ENCODE measurements around the gene JCHAIN.
A peak's percentile ranks its signal among the peaks of the same experiment; 100 is the strongest.
"Not testable (repeated sequence)": the region's sequence is repeated elsewhere in the genome, so short reads cannot be mapped to it uniquely, and the experiment has no call there.

The JCHAIN gene

GRCh38 chr4:70666369-70666768 is at the start of gene JCHAIN:
JCHAIN (minus strand) TSS chr4:70666508; CDS start chr4:70666490, 18 bp downstream.
- DNase-seq, result peak; percentile 24

- DNase-seq, result no peak
These were observed 48.8 kb upstream of the JCHAIN start for GRCh38 chr4:70715097-70715496.

GRCh38 chr4:70714079-70714887 is 48.0 kb upstream of the JCHAIN start:
- no peak for DNase-seq

GRCh38 chr4:70713453-70714078 is 47.3 kb upstream of the JCHAIN start:
- no peak for DNase-seq

- no peak for DNase-seq
These were observed 46.5 kb upstream of the JCHAIN start for GRCh38 chr4:70712604-70713452.

GRCh38 chr4:70712150-70712549 is 45.8 kb upstream of the JCHAIN start:
- no peak for DNase-seq

- no peak for DNase-seq
These were observed 45.3 kb upstream of the JCHAIN start for GRCh38 chr4:70711599-70711998.

- no peak for DNase-seq
These were observed 43.4 kb upstream of the JCHAIN start for GRCh38 chr4:70709611-70710205.

- no peak for DNase-seq
These were observed 40.2 kb upstream of the JCHAIN start for GRCh38 chr4:70706516-70706915.

- DNase-seq, result no peak
These were observed 39.7 kb upstream of the JCHAIN start for GRCh38 chr4:70706044-70706461.

GRCh38 chr4:70705183-70706043 is 39.1 kb upstream of the JCHAIN start:
- DNase-seq, result peak; percentile 46

- no peak for DNase-seq
These were observed 38.5 kb upstream of the JCHAIN start for GRCh38 chr4:70704931-70705182.

- DNase-seq, result peak; percentile 42
These were observed 38.1 kb upstream of the JCHAIN start for GRCh38 chr4:70704215-70704930.

GRCh38 chr4:70703619-70704214 is 37.4 kb upstream of the JCHAIN start:
- DNase-seq, result peak; percentile 65

- DNase-seq, result not testable (repeated sequence)
These were observed 36.3 kb upstream of the JCHAIN start for GRCh38 chr4:70702592-70702991.

GRCh38 chr4:70701271-70701670 is 35.0 kb upstream of the JCHAIN start:
- no peak for DNase-seq

GRCh38 chr4:70700712-70701111 is 34.4 kb upstream of the JCHAIN start:
- DNase-seq, result no peak

- not testable (repeated sequence) for DNase-seq
These were observed 32.1 kb upstream of the JCHAIN start for GRCh38 chr4:70698435-70698834.

GRCh38 chr4:70694633-70695032 is 28.3 kb upstream of the JCHAIN start:
- not testable (repeated sequence) for DNase-seq

- DNase-seq, result no peak
These were observed 25.4 kb upstream of the JCHAIN start for GRCh38 chr4:70691661-70692060.

- DNase-seq, result no peak
These were observed 22.5 kb upstream of the JCHAIN start for GRCh38 chr4:70688795-70689231.

All from HCEC 1CT (cell line).